MCF 10A (cell line): ENCODE results near the gene PRKAB2. TPM values are rescaled to one million over a fixed set of nuclear protein-coding genes. Genes with fewer than 3 reads are reported as not detected.

Experiments used
- BruUV-seq: library from RNA; stranded (reverse); fragments of 400-500 nt; replicated peaks from 2 replicates; lab custom pipeline; 2021; lab: Mats Ljungman, UMichigan
- CTCF ChIA-PET: fragments of 300-600 bp; sonication (Branson Sonifier 250); formaldehyde crosslinking; extraction: SDS; loops from one replicate; lab custom pipeline; 2021; ENCODE audit warnings: antibody characterized with exemption, inconsistent platforms; lab: Yijun Ruan, JAX
- POLR2A ChIA-PET: fragments of 300-600, 350-650 bp; sonication (Branson Sonifier 250); formaldehyde crosslinking; extraction: SDS; loops from one replicate; lab custom pipeline; 2020; ENCODE audit warnings: antibody characterized with exemption, inconsistent platforms; lab: Yijun Ruan, JAX
- DNase-seq: peaks from one replicate; pipeline ENCODE4 v3.0.0-alpha.2; 2018; ENCODE audit not compliant: unreplicated experiment
- H3K27ac Mint-ChIP-seq: one replicate; pipeline ENCODE4 v1.8.0; 2022; ENCODE audit warnings: mild to moderate bottlenecking, low read depth, mixed read lengths; ENCODE audit not compliant: unreplicated experiment
- H3K27me3 Mint-ChIP-seq: one replicate; pipeline ENCODE4 v1.8.0; 2022; ENCODE audit warnings: mixed read lengths; ENCODE audit not compliant: insufficient read depth, unreplicated experiment
- H3K36me3 Mint-ChIP-seq: one replicate; pipeline ENCODE4 v1.8.0; 2022; ENCODE audit warnings: mild to moderate bottlenecking, moderate library complexity, mixed read lengths; ENCODE audit not compliant: insufficient read depth, unreplicated experiment
- H3K4me1 Mint-ChIP-seq: one replicate; pipeline ENCODE4 v1.8.0; 2022; ENCODE audit warnings: mixed read lengths; ENCODE audit not compliant: insufficient read depth, unreplicated experiment
- H3K4me3 Mint-ChIP-seq: one replicate; pipeline ENCODE4 v1.8.0; 2022; ENCODE audit warnings: mild to moderate bottlenecking, moderate library complexity, mixed read lengths; ENCODE audit not compliant: unreplicated experiment
- H3K9me3 Mint-ChIP-seq: one replicate; pipeline ENCODE4 v1.8.0; 2022; ENCODE audit warnings: mixed read lengths; ENCODE audit not compliant: unreplicated experiment
- intact Hi-C: fragments of 100-400 bp; cut with micrococcal nuclease; formaldehyde crosslinking; loops from 2 replicates; pipeline ENCODE4 v1.14.1; 2022
- total RNA-seq: library from RNA; stranded (reverse); gene quantifications from 2 replicates; pipeline ENCODE4 v1.2.3, GENCODE V29; 2022
- TF ChIP-seq, protein P1 (sequence below): fragments of 200-600 bp; IDR thresholded peaks from one replicate; pipeline ENCODE4 v1.8.0; 2022; ENCODE audit warnings: antibody characterized with exemption, mild to moderate bottlenecking; ENCODE audit not compliant: unreplicated experiment

Gene PRKAB2
- total RNA-seq, 1 experiment from 2014 or later, result 35.1 TPM

DNA sequence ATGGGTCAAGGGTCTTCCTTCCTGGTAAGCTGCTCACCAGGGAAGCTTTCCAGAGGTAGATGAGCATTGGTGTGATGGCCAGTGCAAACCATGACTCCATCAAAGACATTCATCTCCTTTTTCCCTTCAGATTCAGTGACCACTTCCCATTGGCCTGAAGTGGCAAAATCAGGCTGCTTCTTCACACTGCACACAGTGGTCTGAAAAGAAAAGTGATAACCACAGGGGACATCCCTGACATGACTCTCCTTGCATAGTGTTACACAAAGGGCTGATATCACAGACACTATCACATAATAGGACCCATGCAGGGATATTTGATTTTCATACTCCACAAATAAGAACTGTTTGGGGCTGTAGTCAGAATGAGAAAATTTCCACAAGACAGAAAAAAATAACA, 41.0 kb upstream of the PRKAB2 start:
- intact Hi-C loops, result no loop called here
- DNase-seq, result no peak
- Mint-ChIP-seq H3K4me1 (no peaks in the 10 kb centered on the region), H3K36me3 (no peaks in the 10 kb centered on the region), H3K4me3 (no peak overlapping the region), H3K27me3 (no peaks in the 10 kb centered on the region), H3K27ac (no peak overlapping the region), H3K9me3 (no peaks in the 10 kb centered on the region)
- TF ChIP-seq, protein P1, sequence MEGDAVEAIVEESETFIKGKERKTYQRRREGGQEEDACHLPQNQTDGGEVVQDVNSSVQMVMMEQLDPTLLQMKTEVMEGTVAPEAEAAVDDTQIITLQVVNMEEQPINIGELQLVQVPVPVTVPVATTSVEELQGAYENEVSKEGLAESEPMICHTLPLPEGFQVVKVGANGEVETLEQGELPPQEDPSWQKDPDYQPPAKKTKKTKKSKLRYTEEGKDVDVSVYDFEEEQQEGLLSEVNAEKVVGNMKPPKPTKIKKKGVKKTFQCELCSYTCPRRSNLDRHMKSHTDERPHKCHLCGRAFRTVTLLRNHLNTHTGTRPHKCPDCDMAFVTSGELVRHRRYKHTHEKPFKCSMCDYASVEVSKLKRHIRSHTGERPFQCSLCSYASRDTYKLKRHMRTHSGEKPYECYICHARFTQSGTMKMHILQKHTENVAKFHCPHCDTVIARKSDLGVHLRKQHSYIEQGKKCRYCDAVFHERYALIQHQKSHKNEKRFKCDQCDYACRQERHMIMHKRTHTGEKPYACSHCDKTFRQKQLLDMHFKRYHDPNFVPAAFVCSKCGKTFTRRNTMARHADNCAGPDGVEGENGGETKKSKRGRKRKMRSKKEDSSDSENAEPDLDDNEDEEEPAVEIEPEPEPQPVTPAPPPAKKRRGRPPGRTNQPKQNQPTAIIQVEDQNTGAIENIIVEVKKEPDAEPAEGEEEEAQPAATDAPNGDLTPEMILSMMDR, result no peak
- BruUV-seq, result no TSS peak
- ChIA-PET POLR2A (interaction anchor here (1.2 kb wide), 1 partner anchor 9 kb away, joined by 3 read pairs; no protein-coding TSS in a partner anchor), CTCF (no interaction called here)

DNA sequence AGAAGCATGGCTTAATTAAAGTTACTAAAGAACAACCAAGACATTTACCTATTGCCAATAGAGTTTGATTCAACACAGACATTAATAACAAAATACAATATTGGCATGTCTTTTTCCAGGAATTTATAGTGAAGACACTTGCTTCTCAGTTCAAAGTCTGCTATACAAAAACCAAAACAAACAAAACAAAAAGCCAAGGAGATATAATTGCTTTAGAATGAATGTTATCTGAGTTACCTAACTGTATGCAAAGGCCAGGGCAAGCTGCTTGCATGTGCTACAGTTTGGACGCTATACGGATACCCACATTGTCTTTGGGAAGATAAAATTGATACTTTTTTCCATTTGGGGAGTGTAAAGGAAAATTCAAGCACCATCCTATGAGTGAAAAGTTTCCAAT, 39.3 kb upstream of the PRKAB2 start:
- CTCF ChIA-PET, result interaction anchor here (0.7 to 1.1 kb wide), 2 partner anchors 12 to 16 kb away, joined by 3 read pairs; no protein-coding TSS in a partner anchor
- POLR2A ChIA-PET, result no interaction called here
- H3K9me3 Mint-ChIP-seq, result no peaks in the 10 kb centered on the region
- H3K4me3 Mint-ChIP-seq, result no peak overlapping the region
- no peak overlapping the region for H3K27ac Mint-ChIP-seq
- no TSS peak for BruUV-seq
- TF ChIP-seq, protein P1, result no peak
- no peaks in the 10 kb centered on the region for H3K27me3 Mint-ChIP-seq
- no peaks in the 10 kb centered on the region for H3K36me3 Mint-ChIP-seq
- no peaks in the 10 kb centered on the region for H3K4me1 Mint-ChIP-seq
- DNase-seq, result no peak
- intact Hi-C loops, result no loop called here

DNA sequence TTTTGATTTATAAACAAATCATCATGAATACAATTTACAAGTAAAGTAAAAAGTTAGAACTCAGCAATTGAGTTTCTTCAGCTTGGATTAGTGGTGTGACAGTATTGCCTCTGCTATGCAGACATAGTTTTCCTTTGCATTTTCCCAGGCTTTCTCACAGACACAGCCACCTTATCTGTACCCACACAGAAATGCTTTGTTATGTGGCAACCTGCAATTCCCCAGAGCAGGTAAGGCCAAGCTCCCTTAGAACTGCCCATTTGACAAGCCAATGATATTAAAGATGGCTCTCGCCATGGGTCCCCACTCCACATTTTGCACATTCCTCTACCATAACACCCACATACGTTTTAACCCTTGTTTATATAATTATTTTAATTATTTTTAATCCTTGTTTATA, 38.7 kb upstream of the PRKAB2 start:
- DNase-seq, result no peak
- no peak overlapping the region for H3K4me3 Mint-ChIP-seq
- BruUV-seq, result no TSS peak
- TF ChIP-seq, protein P1, result no peak
- POLR2A ChIA-PET, result no interaction called here
- no peaks in the 10 kb centered on the region for H3K9me3 Mint-ChIP-seq
- H3K4me1 Mint-ChIP-seq, result no peaks in the 10 kb centered on the region
- CTCF ChIA-PET, result interaction anchor here (0.7 to 1.1 kb wide), 2 partner anchors 12 to 15 kb away, joined by 3 read pairs; no protein-coding TSS in a partner anchor
- H3K36me3 Mint-ChIP-seq, result no peaks in the 10 kb centered on the region
- H3K27ac Mint-ChIP-seq, result no peak overlapping the region
- no peaks in the 10 kb centered on the region for H3K27me3 Mint-ChIP-seq
- intact Hi-C loops, result no loop called here

- Mint-ChIP-seq H3K4me3 (no peak overlapping the region), H3K9me3 (no peaks in the 10 kb centered on the region), H3K36me3 (no peaks in the 10 kb centered on the region), H3K27ac (no peak overlapping the region), H3K27me3 (no peaks in the 10 kb centered on the region), H3K4me1 (no peaks in the 10 kb centered on the region)
- ChIA-PET CTCF (no interaction called here), POLR2A (interaction anchor here (0.6 kb wide), 1 partner anchor 105 kb away, joined by 5 read pairs; no protein-coding TSS in a partner anchor)
- BruUV-seq, result no TSS peak
- DNase-seq, result no peak
- TF ChIP-seq, protein P1, result no peak
- intact Hi-C loops, result no loop called here
Measured at GRCh38 chr1:147209825-147210821, 37.9 kb upstream of the PRKAB2 start.
